ENCODE measurements around the gene LOXL1.

Gene LOXL1, protein sequence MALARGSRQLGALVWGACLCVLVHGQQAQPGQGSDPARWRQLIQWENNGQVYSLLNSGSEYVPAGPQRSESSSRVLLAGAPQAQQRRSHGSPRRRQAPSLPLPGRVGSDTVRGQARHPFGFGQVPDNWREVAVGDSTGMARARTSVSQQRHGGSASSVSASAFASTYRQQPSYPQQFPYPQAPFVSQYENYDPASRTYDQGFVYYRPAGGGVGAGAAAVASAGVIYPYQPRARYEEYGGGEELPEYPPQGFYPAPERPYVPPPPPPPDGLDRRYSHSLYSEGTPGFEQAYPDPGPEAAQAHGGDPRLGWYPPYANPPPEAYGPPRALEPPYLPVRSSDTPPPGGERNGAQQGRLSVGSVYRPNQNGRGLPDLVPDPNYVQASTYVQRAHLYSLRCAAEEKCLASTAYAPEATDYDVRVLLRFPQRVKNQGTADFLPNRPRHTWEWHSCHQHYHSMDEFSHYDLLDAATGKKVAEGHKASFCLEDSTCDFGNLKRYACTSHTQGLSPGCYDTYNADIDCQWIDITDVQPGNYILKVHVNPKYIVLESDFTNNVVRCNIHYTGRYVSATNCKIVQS

DNA sequence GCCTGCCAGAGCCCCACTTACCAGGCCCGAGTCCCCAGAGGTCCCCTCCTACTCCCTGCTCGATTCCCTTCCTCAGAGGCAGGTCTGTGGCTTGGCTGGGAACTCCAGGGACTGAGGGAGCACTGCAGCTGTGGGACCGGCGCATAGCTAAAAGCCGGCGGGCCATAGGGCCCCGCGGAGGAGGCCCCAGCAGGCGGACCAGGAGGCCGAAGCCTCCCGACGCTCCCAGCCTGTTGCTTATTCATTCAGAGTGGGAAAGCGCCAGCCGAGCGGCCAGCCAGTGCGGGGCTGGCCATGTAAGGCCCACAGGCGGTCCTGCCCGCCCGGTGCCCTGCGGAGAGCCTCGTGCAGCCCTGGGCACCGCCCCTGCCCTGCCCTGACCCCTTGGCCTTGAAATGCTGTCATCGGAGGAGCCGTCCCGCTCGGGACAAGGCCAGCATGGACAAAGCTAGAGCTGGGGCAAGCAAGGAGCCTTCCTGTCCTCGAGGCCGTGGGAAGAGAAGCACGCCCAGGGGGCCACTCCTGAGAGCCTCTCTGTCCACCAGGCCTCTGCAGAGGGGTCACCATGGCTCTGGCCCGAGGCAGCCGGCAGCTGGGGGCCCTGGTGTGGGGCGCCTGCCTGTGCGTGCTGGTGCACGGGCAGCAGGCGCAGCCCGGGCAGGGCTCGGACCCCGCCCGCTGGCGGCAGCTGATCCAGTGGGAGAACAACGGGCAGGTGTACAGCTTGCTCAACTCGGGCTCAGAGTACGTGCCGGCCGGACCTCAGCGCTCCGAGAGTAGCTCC, at the start of gene LOXL1:
Gene LOXL1 (plus strand): TSS at position 244 of the 784 bp plus-strand sequence. CDS start 322 bp downstream, at position 566.
- DNase-seq, result peak; percentile 65

DNA sequence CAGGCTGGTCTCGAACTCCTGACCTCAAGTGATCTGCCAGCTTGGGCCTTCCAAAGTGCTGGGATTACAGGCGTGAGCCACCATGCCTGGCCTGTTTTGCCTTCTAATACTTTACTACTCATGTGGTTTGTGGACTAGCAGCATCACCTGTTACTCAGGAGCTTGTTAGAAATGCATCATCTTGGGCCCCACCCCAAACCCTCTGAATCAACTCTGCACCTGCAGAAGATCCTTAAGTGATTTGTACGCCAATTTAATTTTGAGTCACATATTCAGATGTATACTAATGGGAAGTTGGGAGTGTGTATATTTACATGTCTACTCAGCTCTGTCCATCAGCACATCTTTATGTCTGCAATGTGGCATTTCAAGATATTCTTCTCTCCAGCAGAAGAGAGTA, 46.8 kb upstream of the LOXL1 start:
- no peak for DNase-seq

DNA sequence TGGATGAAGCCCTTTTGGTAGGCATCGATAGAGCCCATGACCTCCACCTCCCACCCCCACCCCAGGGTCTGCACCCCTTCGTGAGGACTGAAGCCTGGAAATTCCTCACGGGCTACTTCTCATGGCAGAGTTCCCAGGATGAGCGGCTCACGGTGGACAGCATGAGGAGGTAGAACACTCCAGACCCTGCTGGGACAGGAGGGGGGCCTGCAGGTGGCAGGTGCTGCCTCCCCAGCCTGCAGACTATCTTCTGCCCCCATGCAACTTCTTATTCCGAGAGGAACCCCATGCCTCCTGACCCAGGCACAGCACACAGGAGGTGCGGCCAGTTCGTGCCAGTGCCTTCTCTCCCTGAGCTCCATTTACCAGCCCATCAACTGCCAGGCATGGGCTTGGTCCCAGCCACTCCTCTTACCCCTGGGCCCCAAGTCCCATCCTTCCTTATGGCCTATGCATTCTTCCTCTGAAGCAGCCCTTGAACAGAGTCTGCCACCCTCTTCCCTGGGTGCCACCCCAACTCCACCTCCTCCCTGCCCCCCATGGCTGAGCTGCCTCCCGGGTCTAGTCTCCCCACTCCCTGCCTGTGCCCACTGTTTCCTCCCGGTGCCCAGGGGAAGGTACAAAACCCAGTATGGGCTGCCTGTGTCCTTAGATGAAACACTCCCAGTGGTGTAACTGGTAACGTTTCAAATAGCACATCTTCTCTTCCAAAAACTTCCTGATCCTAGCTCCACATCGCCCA, 44.5 kb upstream of the LOXL1 start:
- no peak for DNase-seq

DNA sequence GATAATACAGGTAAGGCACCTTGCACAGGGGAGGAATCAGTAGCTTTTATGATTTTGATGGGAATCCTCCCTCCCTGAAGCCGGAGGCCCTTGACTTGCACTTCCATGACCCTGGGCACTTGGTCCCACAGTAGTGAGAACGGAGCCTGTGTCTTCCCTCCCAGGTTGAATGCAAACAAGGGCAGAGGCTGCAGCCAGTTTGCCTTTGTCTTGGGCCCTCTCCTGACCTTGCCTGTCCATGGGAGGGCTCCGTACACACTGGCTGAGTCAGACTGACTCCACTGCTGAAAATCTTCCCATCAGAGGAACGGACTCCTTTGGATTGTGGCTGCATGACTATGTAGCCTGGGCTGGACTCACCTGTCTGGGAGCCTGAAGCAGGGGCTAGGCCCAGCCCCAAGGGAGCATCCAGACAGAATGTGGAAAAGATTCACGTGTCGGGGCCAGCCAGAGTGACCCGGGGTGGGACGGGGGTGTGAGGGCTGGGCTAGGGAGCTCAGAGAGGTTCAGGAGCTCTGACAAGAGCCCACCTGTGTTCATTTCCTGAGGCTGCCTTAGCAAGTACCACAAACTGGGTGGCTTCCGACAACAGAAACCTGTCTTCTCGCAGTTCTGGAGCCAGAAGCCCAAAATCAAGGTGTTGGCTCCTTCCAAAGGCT, 43.4 kb upstream of the LOXL1 start:
- no peak for DNase-seq

DNA sequence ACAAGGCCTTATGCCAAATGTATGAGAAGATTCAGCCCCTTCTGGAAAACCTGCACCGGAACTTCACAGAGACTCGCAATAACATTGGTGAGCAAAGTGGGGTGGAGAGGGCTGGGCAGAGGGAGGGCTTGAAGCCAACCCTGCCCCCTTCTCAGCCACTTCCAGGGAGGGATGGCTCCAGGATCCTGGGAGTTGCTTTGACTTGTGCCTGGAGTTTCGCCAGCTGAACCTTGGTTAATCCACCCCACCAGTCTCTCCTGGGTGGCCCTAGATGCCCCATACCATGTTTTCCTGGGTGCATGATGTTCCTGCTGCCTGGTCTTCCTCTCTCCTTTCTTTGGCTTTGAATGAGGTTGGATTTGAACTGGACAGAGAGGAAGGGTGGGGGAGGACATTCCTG, 42.1 kb upstream of the LOXL1 start:
- no peak for DNase-seq

DNA sequence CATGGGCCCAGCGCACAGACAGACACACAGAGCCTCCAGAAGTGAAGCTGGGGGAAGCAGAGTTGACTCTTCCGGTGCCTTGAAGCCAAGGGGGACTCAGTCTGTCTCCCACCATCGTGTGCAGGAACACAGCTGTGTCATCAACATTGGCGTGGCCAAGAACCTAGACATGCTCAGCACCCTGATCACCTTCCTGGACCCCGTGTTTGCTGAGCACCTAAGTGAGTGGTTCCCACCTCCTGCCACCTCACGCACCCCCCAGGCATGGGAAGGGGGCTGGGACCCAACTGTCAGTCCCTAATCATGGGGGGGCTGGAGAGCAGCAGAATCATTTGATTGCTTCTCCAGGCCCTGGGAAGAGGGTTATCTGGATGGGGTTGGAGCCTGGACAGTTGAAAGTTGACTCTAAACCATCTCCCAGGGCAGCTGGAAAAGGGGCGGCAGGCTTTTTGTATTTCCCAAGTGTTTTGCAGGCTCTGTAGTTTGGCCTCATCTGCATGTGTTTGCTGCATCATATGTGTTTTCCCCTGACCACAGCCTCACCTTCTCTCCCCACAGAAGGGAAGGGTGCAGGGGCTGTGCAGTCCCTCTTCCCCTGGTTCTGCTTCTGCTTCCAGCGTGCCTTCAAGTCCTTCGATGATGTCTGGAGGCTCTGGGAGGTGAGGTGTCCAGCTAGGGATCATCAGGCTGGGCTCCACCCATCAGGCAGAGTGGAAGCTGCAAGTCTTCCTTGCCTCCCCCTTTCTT, 40.1 kb upstream of the LOXL1 start:
- no peak for DNase-seq

DNA sequence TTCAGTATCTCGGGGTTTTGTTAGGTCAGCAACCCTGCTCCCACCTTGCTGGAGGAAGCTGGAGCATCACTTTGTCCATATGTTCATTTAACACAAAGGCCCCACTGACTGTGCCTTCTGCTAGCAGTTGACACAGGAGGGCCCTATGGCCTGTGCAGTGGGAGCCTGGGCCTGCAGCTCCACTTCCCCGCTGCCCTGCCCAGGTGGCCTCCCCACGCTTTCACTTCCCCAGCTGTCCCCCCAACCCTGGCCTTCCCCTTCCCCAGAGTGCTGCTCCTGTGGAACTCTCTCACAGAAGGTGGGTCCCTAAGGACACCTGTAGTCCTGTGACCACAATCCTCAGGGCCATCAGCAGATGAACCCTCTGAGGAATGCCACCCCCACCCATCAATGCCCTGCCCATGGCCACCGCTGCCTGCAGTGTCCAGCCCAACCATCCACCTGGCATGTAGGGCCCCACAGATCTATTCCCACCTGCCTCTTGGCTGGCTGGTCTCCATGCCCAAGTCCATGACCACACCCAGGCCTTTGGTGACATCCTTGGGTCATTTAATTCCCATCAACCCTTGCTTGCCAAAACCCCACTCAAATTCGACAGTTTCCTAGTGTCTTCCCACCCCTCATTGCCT, 39.4 kb upstream of the LOXL1 start:
- no peak for DNase-seq

DNA sequence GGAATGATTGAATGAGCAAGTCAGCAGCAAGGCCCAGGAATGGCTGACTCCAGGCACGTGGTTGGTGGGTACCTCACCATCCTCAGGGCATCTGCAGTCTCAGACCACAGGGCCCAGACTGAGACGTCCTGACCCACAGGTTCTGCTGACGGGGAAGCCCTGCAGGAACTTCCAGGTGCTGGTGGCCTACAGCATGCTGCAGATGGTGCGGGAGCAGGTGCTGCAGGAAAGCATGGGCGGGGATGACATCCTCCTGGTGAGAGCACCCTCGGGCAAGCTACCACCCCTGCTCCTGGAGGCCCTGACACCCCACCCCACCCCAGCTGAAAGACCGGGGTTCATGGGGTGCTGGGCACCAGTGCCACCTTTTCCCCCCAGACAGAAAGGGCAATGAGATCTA, 38.8 kb upstream of the LOXL1 start:
- DNase-seq, result no peak

DNA sequence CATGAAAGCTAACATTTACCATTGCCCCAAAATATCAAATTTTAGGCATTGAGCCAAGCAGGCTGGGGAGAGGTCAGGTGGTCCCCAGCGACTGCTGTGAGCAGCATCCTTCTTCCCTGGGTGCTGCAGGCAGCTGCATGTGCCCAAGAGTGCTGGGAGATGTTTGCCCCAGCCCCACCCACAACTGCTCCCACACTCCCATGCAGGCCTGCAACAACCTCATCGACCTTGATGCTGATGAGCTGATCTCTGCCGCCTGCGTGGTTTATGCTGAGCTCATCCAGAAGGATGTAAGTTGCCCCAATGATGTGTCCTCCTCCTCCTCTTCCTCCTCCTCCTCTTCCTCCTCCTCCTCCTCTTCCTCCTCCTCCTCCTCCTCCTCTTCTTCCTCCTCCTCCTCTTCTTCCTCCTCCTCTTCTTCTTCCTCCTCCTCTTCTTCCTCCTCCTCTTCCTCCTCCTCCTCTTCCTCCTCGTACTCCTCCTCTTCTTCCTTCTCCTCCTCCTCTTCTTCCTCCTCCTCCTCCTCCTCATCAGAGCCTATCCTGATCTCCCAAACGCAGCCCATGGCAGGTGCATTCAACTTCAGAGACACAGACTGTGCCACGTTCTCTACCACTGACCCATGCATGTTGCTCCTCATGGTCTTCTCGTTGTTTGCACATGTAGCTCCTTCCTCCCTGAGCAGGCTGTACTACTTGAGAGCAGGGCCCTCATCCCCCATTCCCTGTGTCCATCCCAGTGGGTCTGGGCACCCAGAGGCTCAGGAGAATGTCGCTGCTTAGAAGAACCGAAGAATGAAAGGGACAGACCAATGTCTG, 37.8 kb upstream of the LOXL1 start:
- no peak for DNase-seq

DNA sequence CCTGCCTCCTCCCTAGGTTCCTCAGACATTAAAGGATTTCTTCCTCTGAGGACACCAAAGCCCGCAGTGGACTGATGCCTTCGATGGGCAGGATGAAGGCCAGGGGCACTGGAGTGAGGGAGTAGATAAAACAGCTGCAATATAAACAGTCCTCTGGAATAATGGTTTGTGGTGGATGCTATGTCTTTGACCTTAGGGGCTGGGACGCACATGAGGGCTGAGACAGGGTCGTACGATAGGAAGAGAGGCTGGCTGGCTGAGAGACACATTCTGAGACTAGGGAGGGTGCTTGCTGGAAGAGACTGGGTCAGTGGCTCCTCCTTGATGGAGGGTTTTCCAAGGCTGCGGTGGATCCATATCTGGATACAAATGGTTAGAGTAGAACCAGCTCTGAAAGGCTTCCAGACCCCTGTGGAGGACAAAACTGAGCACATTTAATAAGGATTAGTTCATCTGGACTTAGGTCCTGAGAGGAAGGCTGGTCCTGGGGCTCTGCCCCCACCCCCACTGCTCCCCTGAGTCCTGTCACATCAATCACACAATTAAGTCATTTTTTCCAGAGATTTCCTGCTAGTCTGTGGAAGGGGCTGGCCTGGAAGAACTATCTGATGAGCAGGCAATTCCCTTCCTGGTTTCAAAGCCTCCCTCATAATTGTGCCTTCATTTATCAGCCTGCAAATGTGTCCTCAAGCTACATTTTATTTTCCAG, 37.1 kb upstream of the LOXL1 start:
- no peak for DNase-seq

DNA sequence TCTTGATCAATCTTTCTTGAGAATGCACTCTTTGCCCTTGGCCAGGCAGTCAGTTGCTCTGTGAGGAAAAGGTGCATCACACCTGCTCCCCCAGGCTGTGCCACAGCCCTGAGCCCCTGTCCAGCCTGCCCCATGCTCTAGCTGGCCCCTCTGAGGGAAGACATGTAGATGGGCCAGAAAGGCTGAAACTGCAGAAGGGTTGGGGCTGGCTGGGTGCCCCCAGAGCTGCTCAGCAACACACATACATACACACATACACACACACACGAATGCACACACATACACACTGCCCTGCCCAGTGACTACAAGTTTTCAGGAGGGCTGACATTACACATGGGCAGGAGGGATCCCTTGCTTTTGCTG, 36.5 kb upstream of the LOXL1 start:
- no peak for DNase-seq

DNA sequence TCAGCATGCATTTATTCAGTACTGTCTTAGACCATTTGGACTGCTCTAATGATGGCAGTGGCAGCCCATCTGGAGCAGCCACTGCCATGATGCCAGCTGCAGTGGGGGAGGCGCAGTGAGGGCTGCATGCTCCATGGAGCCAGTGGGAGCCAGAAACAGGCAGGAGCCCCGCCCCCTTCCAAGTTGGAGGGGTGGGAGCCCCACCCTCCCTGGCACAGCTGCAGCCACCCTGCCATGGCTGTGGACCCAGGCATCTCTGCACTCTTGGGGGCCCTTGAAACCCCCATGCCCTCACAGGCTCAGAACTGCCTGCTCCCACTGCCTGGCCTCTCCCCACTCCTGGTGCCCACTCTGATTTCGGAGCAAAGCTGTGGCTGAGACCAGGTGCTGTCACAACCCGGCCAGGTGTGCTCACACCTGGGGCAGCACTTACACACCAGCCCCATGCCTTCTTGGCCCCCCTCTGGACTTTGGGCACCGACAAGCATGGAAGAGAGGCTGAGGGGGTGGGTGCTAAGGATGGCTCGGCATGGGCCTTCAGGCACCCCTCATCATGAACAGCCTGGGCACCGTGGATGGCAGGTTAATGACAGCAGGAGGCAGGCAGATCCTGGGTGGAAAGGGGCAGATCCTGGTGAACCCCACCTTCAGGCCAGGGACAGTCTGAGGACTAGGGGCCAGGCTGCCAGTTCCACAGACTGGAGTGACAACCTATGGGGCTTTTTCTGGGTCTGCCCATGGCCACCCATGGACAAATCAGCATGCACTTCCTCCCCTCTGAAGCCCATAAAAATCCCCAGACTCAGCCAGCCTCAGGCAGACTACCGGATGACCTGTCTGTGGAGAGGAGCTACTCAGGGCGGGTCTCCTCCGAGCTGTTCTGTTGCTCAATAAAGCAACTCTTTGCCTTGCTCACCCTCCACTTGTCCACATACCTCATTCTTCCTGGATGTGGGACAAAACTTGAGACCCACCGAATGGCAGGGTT, 34.6 kb upstream of the LOXL1 start:
- DNase-seq, result no peak

DNA sequence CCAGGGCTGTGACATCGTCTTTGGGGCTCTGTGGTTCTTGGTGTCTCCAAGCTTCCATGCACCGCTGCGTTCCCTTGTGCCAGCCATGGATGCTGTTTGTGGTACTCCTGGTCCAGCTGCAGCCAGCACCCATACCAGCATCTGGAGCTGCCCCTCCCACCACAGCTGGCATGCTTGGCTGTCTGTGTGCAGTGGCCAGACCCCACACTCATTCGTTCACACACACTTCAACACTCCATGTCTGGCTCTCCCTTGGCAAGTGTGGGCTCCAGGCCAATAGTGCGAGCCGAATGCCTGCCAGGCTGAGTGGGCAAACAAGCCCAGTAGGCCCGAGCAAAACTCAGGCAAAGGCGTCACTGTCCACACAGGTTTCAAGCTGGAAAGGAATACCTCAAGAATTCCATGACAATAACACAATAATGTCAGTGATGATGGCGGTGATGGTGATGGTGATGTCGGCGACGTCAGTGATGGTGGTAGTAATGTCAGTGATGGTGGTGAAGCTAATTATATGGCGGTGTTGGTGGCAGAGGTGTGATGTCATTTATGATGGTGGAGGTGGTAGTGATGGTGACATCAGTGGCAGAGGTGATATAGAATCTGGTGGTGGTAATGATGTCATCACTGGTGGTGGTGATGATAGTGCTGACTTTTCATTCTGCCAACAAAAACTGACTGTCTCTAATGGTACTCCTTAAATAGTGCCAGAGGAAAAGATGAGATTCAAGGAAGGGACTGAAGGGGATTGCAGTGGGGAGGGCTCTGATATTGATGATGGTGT, 33.6 kb upstream of the LOXL1 start:
- DNase-seq, result no peak

DNA sequence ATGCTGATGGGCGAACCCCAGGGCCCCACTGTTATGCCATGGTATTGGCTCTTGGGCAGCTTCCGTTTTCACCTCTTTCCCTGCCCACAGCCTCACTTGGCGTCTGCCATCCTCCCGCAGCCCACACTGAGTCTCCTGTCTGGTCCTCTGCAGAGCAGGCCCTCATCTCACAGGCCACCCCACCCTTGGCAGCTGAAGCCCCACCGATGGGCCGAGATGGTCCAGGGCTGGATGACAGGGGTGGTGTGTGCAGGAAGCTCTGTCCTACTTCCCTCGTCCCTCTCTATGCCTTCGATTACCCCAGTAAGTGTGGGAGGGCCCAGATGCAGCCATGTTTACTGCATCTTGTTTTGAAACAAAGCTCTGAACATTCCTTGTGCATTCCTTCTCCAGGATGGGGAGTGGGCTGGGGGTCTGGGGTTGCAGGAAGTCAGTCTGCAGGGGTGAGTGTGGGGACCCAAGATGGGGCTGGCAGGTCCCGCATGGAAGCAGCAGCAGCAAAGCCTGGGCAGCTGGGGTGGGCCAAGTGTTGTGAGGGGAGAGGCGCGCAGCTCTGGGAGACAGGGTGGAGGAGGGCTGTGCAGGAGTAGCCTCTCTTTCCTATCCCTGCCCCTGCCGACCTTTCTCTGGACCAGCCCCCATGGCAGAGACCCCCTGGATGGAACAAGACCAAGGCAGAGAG, 32.0 kb upstream of the LOXL1 start:
- DNase-seq, result no peak

DNA sequence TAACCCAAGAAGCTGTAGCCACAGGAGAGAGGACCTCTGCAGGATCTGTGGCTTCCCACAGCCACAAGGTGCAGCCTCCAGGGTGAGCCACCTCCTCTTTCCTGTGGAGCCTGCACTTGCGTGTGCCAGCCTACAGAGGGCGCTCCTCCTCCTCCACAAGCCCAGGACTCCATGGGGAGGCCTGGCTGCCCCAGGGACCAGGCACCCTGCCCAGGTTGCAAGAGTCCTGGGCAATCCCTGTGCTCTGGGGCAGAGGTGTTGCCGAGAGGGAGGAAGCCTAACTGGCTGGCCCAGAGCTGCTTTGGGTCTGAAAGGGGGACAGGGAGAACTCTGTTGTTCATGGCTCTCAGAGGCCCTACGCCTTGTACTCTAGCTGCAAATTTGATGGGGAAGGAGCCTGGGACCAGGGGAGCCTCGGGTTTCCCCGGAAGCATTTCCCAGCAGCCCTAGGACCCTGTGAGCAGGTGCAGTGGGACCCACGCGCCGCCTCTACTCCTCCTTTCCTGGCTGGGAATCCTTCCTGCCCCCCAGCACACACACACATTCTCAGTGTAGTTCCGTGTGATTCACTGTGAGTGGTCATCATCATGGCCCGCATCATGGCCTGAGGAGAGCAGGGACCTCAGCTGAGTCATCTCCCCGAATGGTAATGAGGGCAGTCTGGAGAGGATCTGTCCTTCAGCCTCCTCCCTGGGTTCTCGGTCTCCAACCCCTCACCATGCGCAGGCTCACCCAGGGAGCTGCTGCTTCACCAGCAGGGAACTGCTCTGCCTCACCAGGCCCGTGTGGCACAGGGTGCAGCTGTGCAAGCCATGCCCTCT, 28.6 kb upstream of the LOXL1 start:
- peak; percentile 11 for DNase-seq

All from NCI-H774 (cell line).